Stimulated activated CD8-positive, alpha-beta memory T cell treated with anti-CD3 and anti-CD28 coated beads, Interleukin-15, amount 100 ng/mL, for 4 hours (primary cell): ENCODE measurements around the gene ZNF644.
"Not testable (repeated sequence)": the region's sequence is repeated elsewhere in the genome, so short reads cannot be mapped to it uniquely, and the experiment has no call there.

ENCODE experiments used
- DNase-seq, 2 donors: peaks; one replicate each; pipeline ENCODE4 v3.0.0-alpha.2; 2020; ENCODE audit warnings: low read depth in 2 of 2

The ZNF644 gene

GRCh38 chr1:91021686-91022517 is at the start of gene ZNF644:
Gene ZNF644 (minus strand): TSS chr1:91022035. CDS start chr1:90982353, 39,682 bp downstream.
- peak; percentile 80 to 84 for DNase-seq

- DNase-seq, result no peak
Observed at GRCh38 chr1:91070298-91070697, 48.5 kb upstream of the ZNF644 start.

GRCh38 chr1:91066538-91066937 is 44.7 kb upstream of the ZNF644 start:
- DNase-seq, result no peak

- DNase-seq, result no peak
Observed at GRCh38 chr1:91065337-91065736, 43.5 kb upstream of the ZNF644 start.

- not testable (repeated sequence) for DNase-seq
Observed at GRCh38 chr1:91063403-91063802, 41.6 kb upstream of the ZNF644 start.

- no peak for DNase-seq
Observed at GRCh38 chr1:91059157-91059556, 37.3 kb upstream of the ZNF644 start.

GRCh38 chr1:91057784-91058183 is 35.9 kb upstream of the ZNF644 start:
- no peak for DNase-seq

GRCh38 chr1:91054780-91055481 is 33.1 kb upstream of the ZNF644 start:
- no peak for DNase-seq

GRCh38 chr1:91053630-91054029 is 31.8 kb upstream of the ZNF644 start:
- no peak for DNase-seq

- DNase-seq, result not testable (repeated sequence)
Observed at GRCh38 chr1:91049551-91049950, 27.7 kb upstream of the ZNF644 start.

GRCh38 chr1:91046766-91047165 is 24.9 kb upstream of the ZNF644 start:
- no peak for DNase-seq

- DNase-seq, result no peak
Observed at GRCh38 chr1:91045284-91045683, 23.4 kb upstream of the ZNF644 start.

GRCh38 chr1:91044776-91045175 is 22.9 kb upstream of the ZNF644 start:
- not testable (repeated sequence) for DNase-seq

- not testable (repeated sequence) for DNase-seq
Observed at GRCh38 chr1:91042372-91042771, 20.5 kb upstream of the ZNF644 start.

- DNase-seq, result no peak
Observed at GRCh38 chr1:91038582-91038981, 16.7 kb upstream of the ZNF644 start.

- DNase-seq, result no peak
Observed at GRCh38 chr1:91036894-91037829, 15.3 kb upstream of the ZNF644 start.

GRCh38 chr1:91032349-91032748 is 10.5 kb upstream of the ZNF644 start:
- DNase-seq, result no peak

GRCh38 chr1:91031081-91031480 is 9.2 kb upstream of the ZNF644 start:
- no peak for DNase-seq

- no peak for DNase-seq
Observed at GRCh38 chr1:91026777-91027176, 4.9 kb upstream of the ZNF644 start.

- DNase-seq, result no peak
Observed at GRCh38 chr1:91026320-91026719, 4.5 kb upstream of the ZNF644 start.

GRCh38 chr1:91024481-91025119 is 2.8 kb upstream of the ZNF644 start:
- no peak for DNase-seq
